Brain microvascular endothelial cell (primary cell): ENCODE results near the gene TOX3.

Source experiments
- DNase-seq: peaks from one replicate; pipeline ENCODE4 v3.0.0-alpha.2; 2020
- H3K27ac ChIP-seq: fragments of 250-450 bp; sonication (Bioruptor Pico); 2 replicates; pipeline ENCODE4 v1.5.1; 2020; ENCODE audit warnings: mild to moderate bottlenecking, moderate library complexity
- H3K27me3 ChIP-seq: fragments of 250-450 bp; sonication (Bioruptor Pico); replicated peaks from 2 replicates; pipeline ENCODE4 v1.5.1; 2020; ENCODE audit warnings: mild to moderate bottlenecking
- H3K36me3 ChIP-seq: fragments of 250-450 bp; sonication (Bioruptor Pico); replicated peaks from 2 replicates; pipeline ENCODE4 v1.5.1; 2020; ENCODE audit warnings: mild to moderate bottlenecking
- H3K4me3 ChIP-seq: 2 replicates; pipeline ENCODE4 v1.5.1; 2011; ENCODE audit warnings: low read depth, mild to moderate bottlenecking, control low read depth, low read length, moderate library complexity
- in situ Hi-C: cut with HindIII; loops from 2 replicates; pipeline ENCODE4 v1.10.0; 2017; ENCODE audit warnings: low sequenced_read_pairs, low pct_ligation_motif_present
- TF ChIP-seq, protein P1 (sequence below): IDR thresholded peaks from 2 replicates; pipeline ENCODE4 v1.5.1; 2011; ENCODE audit warnings: low read depth, mild to moderate bottlenecking, moderate library complexity, low read length, control low read depth, inconsistent platforms; ENCODE audit errors: missing control alignments

The TOX3 gene

DNA sequence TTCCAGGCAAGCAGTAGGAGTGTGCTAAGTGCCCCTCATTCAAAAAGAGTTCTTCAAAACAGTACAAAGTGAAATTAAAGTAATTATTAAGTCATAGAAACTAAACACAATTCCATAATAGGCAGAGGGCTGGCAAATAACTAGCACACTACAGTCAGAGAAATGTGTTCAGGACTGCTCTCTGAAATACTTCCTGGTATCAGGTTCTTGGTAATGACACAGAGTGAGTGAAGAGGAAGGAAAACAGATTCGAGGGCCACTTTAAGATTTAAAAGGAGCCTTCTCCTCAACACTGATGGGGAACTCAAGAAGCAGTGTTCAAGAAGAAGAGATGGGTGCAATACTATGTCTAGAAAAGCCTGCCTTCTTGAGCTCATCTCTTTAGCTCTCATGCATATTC lies 139.2 kb downstream of the TOX3 start:
- Histone ChIP-seq H3K27ac (no peak overlapping the region), H3K36me3 (no peaks in the 10 kb centered on the region), H3K27me3 (no peaks in the 10 kb centered on the region), H3K4me3 (no peak overlapping the region)
- in situ Hi-C loops = no loop called here
- no peak for DNase-seq
- TF ChIP-seq, protein P1, sequence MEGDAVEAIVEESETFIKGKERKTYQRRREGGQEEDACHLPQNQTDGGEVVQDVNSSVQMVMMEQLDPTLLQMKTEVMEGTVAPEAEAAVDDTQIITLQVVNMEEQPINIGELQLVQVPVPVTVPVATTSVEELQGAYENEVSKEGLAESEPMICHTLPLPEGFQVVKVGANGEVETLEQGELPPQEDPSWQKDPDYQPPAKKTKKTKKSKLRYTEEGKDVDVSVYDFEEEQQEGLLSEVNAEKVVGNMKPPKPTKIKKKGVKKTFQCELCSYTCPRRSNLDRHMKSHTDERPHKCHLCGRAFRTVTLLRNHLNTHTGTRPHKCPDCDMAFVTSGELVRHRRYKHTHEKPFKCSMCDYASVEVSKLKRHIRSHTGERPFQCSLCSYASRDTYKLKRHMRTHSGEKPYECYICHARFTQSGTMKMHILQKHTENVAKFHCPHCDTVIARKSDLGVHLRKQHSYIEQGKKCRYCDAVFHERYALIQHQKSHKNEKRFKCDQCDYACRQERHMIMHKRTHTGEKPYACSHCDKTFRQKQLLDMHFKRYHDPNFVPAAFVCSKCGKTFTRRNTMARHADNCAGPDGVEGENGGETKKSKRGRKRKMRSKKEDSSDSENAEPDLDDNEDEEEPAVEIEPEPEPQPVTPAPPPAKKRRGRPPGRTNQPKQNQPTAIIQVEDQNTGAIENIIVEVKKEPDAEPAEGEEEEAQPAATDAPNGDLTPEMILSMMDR = no peak

DNA sequence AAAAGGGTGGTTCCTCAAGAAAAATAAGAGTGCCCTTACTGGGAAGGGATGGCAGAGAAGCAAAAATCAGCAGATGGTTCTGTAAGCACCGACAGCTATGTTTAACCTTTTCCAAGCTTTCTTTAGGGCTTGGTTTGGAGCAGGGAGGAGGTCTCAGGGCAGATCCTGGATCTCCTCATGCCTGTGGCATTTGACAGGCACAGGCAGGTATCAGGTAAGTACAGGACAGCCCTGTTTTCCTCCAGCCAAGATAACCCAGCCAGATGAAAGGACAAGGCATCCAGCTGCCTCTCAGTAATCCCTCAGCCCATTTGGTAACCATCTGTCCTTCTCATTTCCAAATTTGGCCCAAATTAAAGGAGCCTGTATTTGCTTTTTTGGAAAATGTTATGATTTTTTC lies 141.5 kb downstream of the TOX3 start:
- DNase-seq = no peak
- in situ Hi-C loops = no loop called here
- H3K27ac ChIP-seq = no peak overlapping the region
- no peak overlapping the region for H3K4me3 ChIP-seq
- H3K27me3 ChIP-seq = no peaks in the 10 kb centered on the region
- H3K36me3 ChIP-seq = no peaks in the 10 kb centered on the region
- TF ChIP-seq, protein P1 = no peak

DNA sequence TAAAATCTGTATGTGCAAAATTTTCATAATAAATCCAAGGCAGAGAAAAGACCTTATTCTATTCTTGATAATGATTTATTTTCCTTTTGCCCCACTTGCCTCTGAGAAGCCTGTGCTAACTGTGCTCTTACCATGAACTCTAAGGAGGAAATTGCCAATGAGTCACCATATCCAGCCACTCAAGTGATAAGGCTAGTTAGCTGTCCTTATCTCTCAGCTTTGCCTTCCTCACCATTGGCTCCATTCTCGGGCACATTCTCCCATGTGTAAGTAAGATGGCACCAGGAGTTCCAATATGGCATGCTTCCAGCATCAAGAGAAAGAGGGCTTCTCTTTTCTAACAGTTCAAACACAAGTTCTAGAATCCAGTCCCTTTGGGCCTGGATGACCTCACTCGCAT lies 142.4 kb downstream of the TOX3 start:
- no peaks in the 10 kb centered on the region for H3K27me3 ChIP-seq
- DNase-seq = peak; percentile 24
- TF ChIP-seq, protein P1 = no peak
- H3K4me3 ChIP-seq = no peak overlapping the region
- in situ Hi-C loops = no loop called here
- H3K36me3 ChIP-seq = no peaks in the 10 kb centered on the region
- H3K27ac ChIP-seq = no peak overlapping the region

DNA sequence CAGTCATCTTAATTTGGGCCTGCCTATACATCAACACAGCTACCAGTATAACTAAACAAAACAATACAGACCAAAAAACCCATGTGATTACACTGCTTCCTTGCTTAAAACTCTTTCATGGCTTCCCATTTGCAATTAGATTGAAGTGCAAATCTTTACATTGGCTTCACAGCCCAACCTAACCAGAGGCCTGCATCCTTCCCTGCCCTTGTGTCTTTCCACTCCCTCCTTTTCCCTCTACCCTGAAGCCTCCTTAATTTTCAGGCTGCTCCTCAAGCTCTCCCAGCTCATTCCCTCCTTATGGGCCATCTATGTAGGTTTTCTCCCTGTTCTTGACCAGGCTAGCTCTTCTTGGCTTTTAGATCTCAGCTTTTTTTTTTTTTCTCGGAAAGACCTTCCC lies 147.8 kb downstream of the TOX3 start:
- H3K27ac ChIP-seq = no peak overlapping the region
- TF ChIP-seq, protein P1 = no peak

DNA sequence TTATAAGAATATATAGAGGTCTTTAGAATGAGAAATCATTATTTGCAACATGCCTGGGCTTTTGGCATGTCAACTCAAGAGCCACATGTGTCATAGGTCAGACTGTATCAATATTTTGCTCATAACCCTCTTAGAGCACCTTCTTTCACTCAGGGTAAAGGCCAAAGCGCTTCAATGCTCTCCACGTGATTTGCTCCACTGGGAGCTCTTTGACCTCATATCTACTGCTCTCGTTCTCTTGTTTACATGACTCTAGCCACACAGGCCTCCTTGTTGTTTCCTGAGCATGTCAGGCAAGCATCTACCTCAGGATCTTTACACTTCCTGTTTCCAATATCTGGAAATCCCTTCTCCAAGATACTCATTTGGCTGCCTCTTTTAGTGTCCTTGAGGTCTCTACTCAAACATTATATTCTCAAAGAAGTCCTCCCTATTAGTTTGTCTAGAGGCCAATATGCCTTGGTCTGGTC lies 148.4 kb downstream of the TOX3 start:
- in situ Hi-C loops = no loop called here
- DNase-seq = no peak
- no peaks in the 10 kb centered on the region for H3K27me3 ChIP-seq
- no peak overlapping the region for H3K4me3 ChIP-seq
- H3K36me3 ChIP-seq = no peaks in the 10 kb centered on the region
- TF ChIP-seq, protein P1 = no peak
- no peak overlapping the region for H3K27ac ChIP-seq

More for the DNA sequence above, 147.8 kb downstream of the TOX3 start:
- Histone ChIP-seq H3K27me3 (no peaks in the 10 kb centered on the region), H3K4me3 (no peak overlapping the region), H3K36me3 (no peaks in the 10 kb centered on the region)
- no peak for DNase-seq
- in situ Hi-C loops = no loop called here

DNA sequence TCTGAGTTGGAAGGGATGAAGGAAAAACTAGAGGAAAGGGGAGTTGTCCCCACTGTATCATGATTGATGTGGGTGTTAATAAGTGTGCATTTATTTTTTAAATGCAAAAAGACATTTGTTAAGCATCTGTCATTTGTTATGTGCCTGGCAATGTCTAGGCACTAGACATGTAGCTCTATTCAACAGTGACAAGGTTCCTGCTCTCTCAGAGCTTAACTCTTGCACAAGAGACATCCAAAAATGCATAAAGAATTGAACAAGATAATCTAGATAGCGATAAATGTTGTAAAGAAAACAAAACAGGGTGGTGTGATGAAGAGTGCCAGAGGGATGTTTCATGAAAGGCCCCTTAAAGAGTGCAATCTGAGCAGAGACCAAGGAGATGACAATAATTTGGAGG lies 148.9 kb downstream of the TOX3 start:
- TF ChIP-seq, protein P1 = no peak
- H3K36me3 ChIP-seq = no peaks in the 10 kb centered on the region
- in situ Hi-C loops = no loop called here
- no peak overlapping the region for H3K27ac ChIP-seq
- no peak overlapping the region for H3K4me3 ChIP-seq
- no peak for DNase-seq
- H3K27me3 ChIP-seq = no peaks in the 10 kb centered on the region
